SK-N-SH (cell line): ENCODE results near the gene C1GALT1.
"Not testable (repeated sequence)": the region's sequence is repeated elsewhere in the genome, so short reads cannot be mapped to it uniquely, and the experiment has no call there.

Experiments
- CTCF ChIP-seq: fragments of 200-600 bp; sonication (generic); IDR thresholded peaks from 2 replicates; pipeline ENCODE4 v1.6.1; 2017; ENCODE audit warnings: antibody characterized with exemption, mild to moderate bottlenecking, moderate library complexity
- EZH2phosphoT487 ChIP-seq: fragments of 200-600 bp; sonication (generic); IDR thresholded peaks from 2 replicates; pipeline ENCODE4 v1.6.1; 2017; ENCODE audit warnings: low read depth, mixed run types, mild to moderate bottlenecking, antibody characterized with exemption, moderate library complexity, borderline replicate concordance
- JUND ChIP-seq: IDR thresholded peaks from 2 replicates; pipeline ENCODE4 v1.4.0; 2012
- MEF2A ChIP-seq: IDR thresholded peaks from 2 replicates; pipeline ENCODE4 v1.4.0; 2012; ENCODE audit warnings: low read depth, borderline replicate concordance
- POLR2AphosphoS5 ChIP-seq: IDR thresholded peaks from 2 replicates; pipeline ENCODE4 v1.6.1; 2012; ENCODE audit warnings: low read depth, low read length
- RFX5 ChIP-seq: IDR thresholded peaks from 2 replicates; pipeline ENCODE4 v1.6.1; 2012; ENCODE audit warnings: mild to moderate bottlenecking, improper control_type of control experiment, low read length
- RXRA ChIP-seq: IDR thresholded peaks from 2 replicates; pipeline ENCODE4 v1.4.0; 2012; ENCODE audit warnings: low read depth, mild to moderate bottlenecking, borderline replicate concordance
- SMC3 ChIP-seq: IDR thresholded peaks from 2 replicates; pipeline ENCODE4 v1.6.1; 2012; ENCODE audit warnings: low read depth, low read length, improper control_type of control experiment
- TCF12 ChIP-seq: IDR thresholded peaks from 2 replicates; pipeline ENCODE4 v1.4.0; 2012
- TEAD4 ChIP-seq: IDR thresholded peaks from 2 replicates; pipeline ENCODE4 v1.4.0; 2012; ENCODE audit warnings: mild to moderate bottlenecking, borderline replicate concordance; ENCODE audit not compliant: insufficient read depth

GRCh38 chr7:7154355-7154754 lies 28.0 kb upstream of the C1GALT1 start:
- not testable (repeated sequence) for TF ChIP-seq EZH2phosphoT487, RFX5, RXRA, CTCF, POLR2AphosphoS5, JUND, MEF2A, SMC3, TCF12, TEAD4
